Ascending aorta (tissue), 2 donors: Measurements from ENCODE around the gene CAMK4. TPM values are rescaled to one million over a fixed set of nuclear protein-coding genes. Genes with fewer than 3 reads are reported as not detected.

ENCODE experiments used
- DNase-seq, 2 donors: peaks; one replicate each; pipeline ENCODE4 v3.0.0-alpha.2; 2019; ENCODE audit warnings: low spot score in 2 of 2
- H3K27ac ChIP-seq, 2 donors: fragments of 200-600 bp; sonication (generic); one replicate each; pipeline ENCODE4 v1.5.1; 2016 to 2017; ENCODE audit warnings: mild to moderate bottlenecking in 1 of 2
- H3K27me3 ChIP-seq: fragments of 200-600 bp; sonication (generic); one replicate; pipeline ENCODE4 v1.5.1; 2017
- H3K36me3 ChIP-seq, 2 donors: fragments of 200-600 bp; sonication (generic); one replicate each; pipeline ENCODE4 v1.5.1; 2016
- H3K4me1 ChIP-seq, 2 donors: fragments of 200-600 bp; sonication (generic); one replicate each; pipeline ENCODE4 v1.5.1; 2016 to 2017; ENCODE audit warnings: mild to moderate bottlenecking in 1 of 2
- H3K4me3 ChIP-seq, 2 donors: fragments of 200-600 bp; sonication (generic); one replicate each; pipeline ENCODE4 v1.5.1; 2016 to 2017; ENCODE audit warnings: mild to moderate bottlenecking in 1 of 2
- H3K9me3 ChIP-seq, 2 donors: fragments of 200-600 bp; sonication (generic); one replicate each; pipeline ENCODE4 v1.5.1; 2016
- CTCF ChIP-seq, 3 experiments: fragments of 200-600 bp in 2 of 3; fragments of 450-650 bp in 1 of 3; sonication (generic) in 2 of 3; IDR thresholded peaks; one replicate each; pipeline ENCODE4 v1.5.1; 2016 to 2019; ENCODE audit warnings: antibody characterized with exemption in 3 of 3, mild to moderate bottlenecking in 1 of 3, moderate library complexity in 1 of 3
- intact Hi-C: fragments of 100-400 bp; cut with DNase I; formaldehyde crosslinking; loops from one replicate; pipeline ENCODE4 v1.15.1; 2023
- total RNA-seq: library from RNA; depleted of rRNA; stranded (reverse); fragments of >200 nt; gene quantifications from one replicate; pipeline ENCODE4 v1.1.0, GENCODE V29; 2016

Gene CAMK4
- total RNA-seq, 1 donor from 2014 or later: under 0.01 TPM

- TF ChIP-seq CTCF (IDR thresholded peaks at IDR 0.05): no peak
- DNase-seq: no peak
- Histone ChIP-seq H3K4me3 (no peak overlapping the region), H3K9me3 (no peaks in the 10 kb centered on the region), H3K27me3 (no peaks in the 10 kb centered on the region), H3K27ac (no peak overlapping the region), H3K4me1 (no peaks in the 10 kb centered on the region), H3K36me3 (no peaks in the 10 kb centered on the region)
- intact Hi-C loops: no loop called here
Observed at GRCh38 chr5:111197523-111197922, 26.7 kb upstream of the CAMK4 start.

- H3K9me3 ChIP-seq: no peaks in the 10 kb centered on the region
- intact Hi-C loops: no loop called here
Observed at GRCh38 chr5:111198281-111198966, 25.8 kb upstream of the CAMK4 start.

GRCh38 chr5:111200828-111201227, 23.4 kb upstream of the CAMK4 start:
- no peaks in the 10 kb centered on the region for H3K36me3 ChIP-seq
- H3K27ac ChIP-seq: no peak overlapping the region
- no peaks in the 10 kb centered on the region for H3K9me3 ChIP-seq
- H3K4me3 ChIP-seq: no peak overlapping the region
- no peak for DNase-seq
- H3K4me1 ChIP-seq: no peaks in the 10 kb centered on the region
- no peak for TF ChIP-seq CTCF (IDR thresholded peaks at IDR 0.05)
- no peaks in the 10 kb centered on the region for H3K27me3 ChIP-seq
- intact Hi-C loops: no loop called here

More at GRCh38 chr5:111198281-111198966, 25.8 kb upstream of the CAMK4 start:
- Histone ChIP-seq H3K4me3 (no peak overlapping the region), H3K27me3 (no peaks in the 10 kb centered on the region), H3K27ac (no peak overlapping the region), H3K36me3 (no peaks in the 10 kb centered on the region), H3K4me1 (no peaks in the 10 kb centered on the region)
- DNase-seq: no peak
- no peak for TF ChIP-seq CTCF (IDR thresholded peaks at IDR 0.05)

- TF ChIP-seq CTCF (IDR thresholded peaks at IDR 0.05): no peak
- H3K4me1 ChIP-seq: no peaks in the 10 kb centered on the region
- intact Hi-C loops: no loop called here
- no peaks in the 10 kb centered on the region for H3K27me3 ChIP-seq
- H3K4me3 ChIP-seq: no peak overlapping the region
- H3K9me3 ChIP-seq: no peaks in the 10 kb centered on the region
- H3K36me3 ChIP-seq: no peaks in the 10 kb centered on the region
- H3K27ac ChIP-seq: no peak overlapping the region
- no peak for DNase-seq
Observed at GRCh38 chr5:111201705-111202104, 22.5 kb upstream of the CAMK4 start.

GRCh38 chr5:111211341-111211740, 12.8 kb upstream of the CAMK4 start:
- Histone ChIP-seq H3K9me3 (no peaks in the 10 kb centered on the region), H3K36me3 (no peaks in the 10 kb centered on the region), H3K27me3 (no peaks in the 10 kb centered on the region), H3K27ac (no peak overlapping the region), H3K4me3 (no peak overlapping the region), H3K4me1 (no peaks in the 10 kb centered on the region)
- intact Hi-C loops: no loop called here
- no peak for DNase-seq
- no peak for TF ChIP-seq CTCF (IDR thresholded peaks at IDR 0.05)
